Esophagus muscularis mucosa (tissue), 4 donors: ENCODE measurements around the gene TBC1D10B. TPM values are rescaled to one million over a fixed set of nuclear protein-coding genes. Genes with fewer than 3 reads are reported as not detected.
A peak's percentile ranks its signal among the peaks of the same experiment; 100 is the strongest.

Experiments
- DNase-seq: peaks from one replicate; pipeline ENCODE4 v3.0.0-alpha.2; 2017; ENCODE audit errors: extremely low spot score
- H3K27ac ChIP-seq, 4 donors: fragments of 200-600 bp; sonication (generic); replicated peaks in 1 of 4; 1 replicate in 3 of 4; 2 replicates in 1 of 4; pipeline ENCODE4 v1.5.1; 2016 to 2019; ENCODE audit warnings: mild to moderate bottlenecking in 1 of 4
- H3K27me3 ChIP-seq, 4 donors: fragments of 200-600 bp; sonication (generic); one replicate each; pipeline versions ENCODE4 v1.5.1 to v1.6.0; 2016 to 2019
- H3K36me3 ChIP-seq, 4 donors: fragments of 200-600 bp; sonication (generic); one replicate each; pipeline ENCODE4 v1.5.1; 2016 to 2019
- H3K4me1 ChIP-seq, 4 donors: fragments of 200-600 bp; sonication (generic); one replicate each; pipeline ENCODE4 v1.5.1; 2016 to 2019
- H3K4me3 ChIP-seq, 4 donors: fragments of 200-600 bp; sonication (generic); 1 replicate in 2 of 4; 2 replicates in 2 of 4; pipeline ENCODE4 v1.5.1; 2016 to 2019; ENCODE audit warnings: mild to moderate bottlenecking in 4 of 4, moderate library complexity in 1 of 4
- H3K9me3 ChIP-seq, 4 donors: fragments of 200-600 bp; sonication (generic); 1 replicate in 3 of 4; 2 replicates in 1 of 4; pipeline ENCODE4 v1.5.1; 2016 to 2019
- EP300 ChIP-seq: sonication (generic); formaldehyde crosslinking; IDR thresholded peaks from one replicate; pipeline ENCODE4 v1.6.1; 2017; ENCODE audit warnings: antibody characterized with exemption
- POLR2A ChIP-seq: fragments of 450-650 bp; IDR thresholded peaks from one replicate; pipeline ENCODE4 v1.6.1; 2017; ENCODE audit warnings: antibody characterized with exemption, moderate library complexity, mild to moderate bottlenecking, low read depth
- POLR2AphosphoS5 ChIP-seq, 2 donors: sonication (generic); formaldehyde crosslinking; IDR thresholded peaks; one replicate each; pipeline ENCODE4 v1.6.1; 2017; ENCODE audit warnings: antibody characterized with exemption in 2 of 2
- WGBS: methylation state at CpG from one replicate; pipeline ENCODE4 v1.1.5; 2018; 5-methylcytosine and 5-hydroxymethylcytosine counted together
- intact Hi-C: fragments of 100-400 bp; cut with DNase I; formaldehyde crosslinking; loops from one replicate; pipeline ENCODE4 v1.15.1; 2023
- total RNA-seq, 4 donors: library from RNA; depleted of rRNA; stranded (reverse); fragments of >200 nt; gene quantifications; one replicate each; pipeline versions ENCODE4 v1.1.0 to v1.2.1, GENCODE V29; 2016
- TF ChIP-seq, protein P1 (sequence below), 3 experiments: fragments of 200-600 bp in 2 of 3; fragments of 450-650 bp in 1 of 3; sonication (generic) in 2 of 3; IDR thresholded peaks; one replicate each; pipeline ENCODE4 v1.5.1; 2017 to 2019; ENCODE audit warnings: antibody characterized with exemption in 3 of 3, mild to moderate bottlenecking in 2 of 3, moderate library complexity in 1 of 3

The TBC1D10B gene
- total RNA-seq, 4 donors from 2014 or later, result 21.2 to 41.5 (median 29.4) TPM

DNA sequence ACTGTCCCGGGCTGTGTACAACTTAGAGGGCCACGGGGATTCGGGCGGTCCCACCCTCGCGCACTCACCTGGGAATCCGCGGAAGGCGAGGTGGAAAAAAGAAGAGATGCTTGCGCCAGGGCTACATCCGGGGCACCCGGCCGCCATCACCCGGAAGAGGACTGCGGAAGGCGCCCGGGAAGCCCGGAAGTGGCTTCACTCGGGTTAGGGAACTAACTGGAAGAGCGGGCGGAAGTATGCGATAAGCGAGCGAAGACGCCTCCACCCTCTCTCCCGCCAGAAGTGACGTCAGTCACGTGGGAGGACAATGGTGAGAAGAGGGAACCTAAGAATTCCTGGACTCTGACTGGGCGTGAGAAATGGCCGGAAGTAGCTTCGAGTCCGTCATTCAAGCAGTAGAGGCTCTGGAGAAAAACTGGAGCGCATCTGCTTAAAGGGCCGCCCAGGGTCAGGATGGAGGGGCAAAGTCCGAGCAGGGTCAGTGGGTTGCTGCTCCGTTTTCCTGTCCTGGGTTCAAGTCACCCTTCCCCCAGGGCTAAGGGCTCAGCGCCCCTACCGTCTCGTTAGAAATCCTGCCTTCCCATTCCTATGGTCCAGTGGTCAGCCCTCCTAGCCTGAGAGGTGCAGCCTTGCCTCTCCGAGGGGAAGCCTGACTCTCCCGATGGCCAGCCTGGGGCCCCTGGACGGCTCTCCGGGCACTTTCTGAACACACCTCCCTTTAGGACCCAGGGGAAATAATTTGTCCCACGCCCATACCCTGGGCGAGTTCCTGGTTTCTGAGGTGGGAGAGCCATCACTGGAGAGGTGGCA is 14.9 kb downstream of the TBC1D10B start, which contains the start of gene CD2BP2:
Gene CD2BP2, minus strand, starts transcription at position 165 of the 810 bp plus-strand sequence. CDS start 627 bp downstream, outside the sequence.
- peaks cover 39 to 58% (median 52%) of the 10 kb centered on the region in 4 donors for H3K4me1 ChIP-seq

DNA sequence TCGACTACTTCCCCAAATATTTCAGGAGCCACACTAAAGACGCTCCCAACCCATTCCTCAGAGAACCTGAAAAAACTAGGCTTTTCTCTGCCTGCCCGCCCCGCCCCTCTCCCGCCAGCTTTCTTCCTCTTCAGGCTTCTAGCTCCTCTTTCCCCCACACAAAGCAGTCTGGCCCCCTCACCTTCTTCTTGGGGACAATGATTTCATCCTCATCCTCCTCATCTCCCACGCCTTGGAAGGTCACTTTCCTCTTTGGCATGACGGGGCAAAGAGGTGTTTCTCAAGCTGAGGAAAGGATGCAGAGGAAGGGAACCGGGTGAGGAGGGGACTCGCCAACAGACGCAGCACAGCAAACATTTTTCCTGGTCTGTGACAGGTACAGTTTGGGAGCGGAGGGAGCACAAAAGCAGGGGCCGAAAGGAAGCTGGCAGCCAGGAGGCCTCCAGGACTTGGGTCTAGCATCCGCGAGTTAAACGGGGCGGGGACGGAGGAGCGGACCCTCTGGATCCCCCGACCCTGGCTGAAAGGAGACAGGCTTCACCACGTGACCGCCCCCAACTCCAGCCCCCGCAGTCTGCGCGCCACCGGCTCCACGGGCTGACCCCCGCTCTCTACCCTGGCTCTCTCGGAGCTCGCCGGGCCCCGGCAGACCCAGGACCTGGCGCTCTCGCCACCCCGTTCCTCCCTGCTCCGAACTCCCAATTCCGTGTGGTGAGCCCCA is 15.7 kb downstream of the TBC1D10B start:
- Histone ChIP-seq H3K4me3 (peak overlapping the region; percentile 72 to 98 (median 80)), H3K4me1 (peaks cover 39 to 58% (median 52%) of the 10 kb centered on the region in 4 donors), H3K36me3 (peaks cover 23 to 75% (median 64%) of the 10 kb centered on the region in 4 donors), H3K27ac (peak overlapping the region; percentile 90 to 99 (median 92)), H3K27me3 (no peaks in the 10 kb centered on the region), H3K9me3 (no peaks in the 10 kb centered on the region)
- 1% methylated on average over 12 of the region's 36 CpGs for WGBS
- TF ChIP-seq, protein P1, sequence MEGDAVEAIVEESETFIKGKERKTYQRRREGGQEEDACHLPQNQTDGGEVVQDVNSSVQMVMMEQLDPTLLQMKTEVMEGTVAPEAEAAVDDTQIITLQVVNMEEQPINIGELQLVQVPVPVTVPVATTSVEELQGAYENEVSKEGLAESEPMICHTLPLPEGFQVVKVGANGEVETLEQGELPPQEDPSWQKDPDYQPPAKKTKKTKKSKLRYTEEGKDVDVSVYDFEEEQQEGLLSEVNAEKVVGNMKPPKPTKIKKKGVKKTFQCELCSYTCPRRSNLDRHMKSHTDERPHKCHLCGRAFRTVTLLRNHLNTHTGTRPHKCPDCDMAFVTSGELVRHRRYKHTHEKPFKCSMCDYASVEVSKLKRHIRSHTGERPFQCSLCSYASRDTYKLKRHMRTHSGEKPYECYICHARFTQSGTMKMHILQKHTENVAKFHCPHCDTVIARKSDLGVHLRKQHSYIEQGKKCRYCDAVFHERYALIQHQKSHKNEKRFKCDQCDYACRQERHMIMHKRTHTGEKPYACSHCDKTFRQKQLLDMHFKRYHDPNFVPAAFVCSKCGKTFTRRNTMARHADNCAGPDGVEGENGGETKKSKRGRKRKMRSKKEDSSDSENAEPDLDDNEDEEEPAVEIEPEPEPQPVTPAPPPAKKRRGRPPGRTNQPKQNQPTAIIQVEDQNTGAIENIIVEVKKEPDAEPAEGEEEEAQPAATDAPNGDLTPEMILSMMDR (IDR thresholded peaks at IDR 0.05), result no peak
- TF ChIP-seq POLR2A, result peak; percentile 16
- no peak for DNase-seq
- intact Hi-C loops, result loop anchor here (10.0 kb wide), 1 partner anchor 50 kb away; the partner anchor contains the start of gene ZNF771

More for the DNA sequence above, 14.9 kb downstream of the TBC1D10B start, which contains the start of gene CD2BP2:
- 2% methylated on average over 35 of the region's 45 CpGs for WGBS
- intact Hi-C loops, result loop anchor here (10.0 kb wide), 1 partner anchor 49 kb away; the partner anchor contains the start of gene ZNF771
- TF ChIP-seq POLR2AphosphoS5 (IDR thresholded peaks at IDR 0.05) (peak; percentile 91 to 92), POLR2A (peak; percentile 2), EP300 (no peak)
- TF ChIP-seq, protein P1 (IDR thresholded peaks at IDR 0.05), result peak in 1 of 3 experiments; percentile 10
- H3K4me3 ChIP-seq, result peak within 1 kb of the TSS; percentile 72 to 98 (median 80)
- peak; percentile 99 for DNase-seq
- peak within 1 kb of the TSS; percentile 90 to 99 (median 92) for H3K27ac ChIP-seq
- no peaks in the 10 kb centered on the region for H3K27me3 ChIP-seq
- H3K36me3 ChIP-seq, result peaks cover 22 to 75% (median 66%) of the 10 kb centered on the region in 4 donors
- H3K9me3 ChIP-seq, result no peaks in the 10 kb centered on the region

DNA sequence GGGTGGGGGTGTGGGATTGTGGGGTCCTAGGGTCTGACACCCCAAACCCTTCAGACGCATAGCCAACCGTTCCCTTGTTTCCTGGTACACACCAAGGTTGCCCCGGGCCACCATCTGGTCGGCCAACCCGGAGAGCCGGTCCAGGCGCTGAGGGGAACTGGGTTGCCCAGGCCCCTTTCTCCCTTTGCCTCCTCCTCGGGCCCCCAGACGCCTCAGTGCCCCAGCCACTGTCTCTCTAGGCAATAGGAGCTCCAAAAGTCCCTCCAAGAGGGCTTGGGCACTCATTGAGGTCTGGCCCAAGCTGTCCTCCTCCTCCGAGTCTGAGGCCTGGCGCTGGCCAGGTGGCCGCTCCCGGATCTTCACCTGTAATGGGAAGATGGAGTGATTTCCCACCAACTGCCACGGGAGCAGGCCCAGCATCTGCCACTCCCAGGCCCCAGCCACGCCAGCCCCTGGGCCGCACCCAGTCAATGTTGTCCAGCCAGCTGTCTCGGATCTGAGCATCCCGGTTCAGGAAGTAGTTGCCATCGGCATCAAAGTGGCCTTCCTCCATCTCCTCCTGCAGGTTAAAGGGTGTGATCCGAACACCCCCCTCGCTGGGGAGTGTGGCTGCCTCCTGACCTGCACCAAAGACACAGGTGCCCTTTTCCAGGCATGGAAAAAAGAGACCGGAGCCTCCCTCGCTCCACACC is 16.7 kb downstream of the TBC1D10B start:
- H3K36me3 ChIP-seq, result peaks cover 20 to 65% (median 55%) of the 10 kb centered on the region in 4 donors
- DNase-seq, result no peak
- WGBS, result 89% methylated on average over 19 of the region's 23 CpGs
- no peaks in the 10 kb centered on the region for H3K27me3 ChIP-seq
- peak overlapping the region; percentile 90 to 99 (median 92) for H3K27ac ChIP-seq
- H3K4me1 ChIP-seq, result peaks cover 39 to 58% (median 52%) of the 10 kb centered on the region in 4 donors
- intact Hi-C loops, result loop anchor here (10.0 kb wide), 1 partner anchor 51 kb away; the partner anchor contains the start of gene ZNF771
- H3K4me3 ChIP-seq, result peak overlapping the region in 2 of 4 donors; percentile 72 to 98
- TF ChIP-seq, protein P1 (IDR thresholded peaks at IDR 0.05), result no peak
- TF ChIP-seq POLR2A (no peak), EP300 (no peak), POLR2AphosphoS5 (IDR thresholded peaks at IDR 0.05) (no peak)
- H3K9me3 ChIP-seq, result no peaks in the 10 kb centered on the region
